GM23248 (cell line): ENCODE measurements around the gene CAMK1D.

Experiments used
- EZH2 ChIP-seq: fragments of 200-600 bp; sonication (generic); IDR thresholded peaks from 2 replicates; pipeline ENCODE4 v1.6.1; 2018; ENCODE audit warnings: antibody characterized with exemption, mild to moderate bottlenecking; ENCODE audit not compliant: insufficient read depth, poor library complexity, severe bottlenecking
- EZH2phosphoT487 ChIP-seq: fragments of 200-600 bp; sonication (generic); IDR thresholded peaks from 2 replicates; pipeline ENCODE4 v1.6.1; 2018; ENCODE audit warnings: antibody characterized with exemption, moderate library complexity, mild to moderate bottlenecking, low read depth; ENCODE audit not compliant: insufficient read depth

GRCh38 chr10:12340937-12341336 lies 8.4 kb upstream of the CAMK1D start:
- TF ChIP-seq EZH2phosphoT487 (no peak), EZH2 (no peak)
